HG03039 (cell line): ENCODE measurements around the gene VPS8.

Experiments used
- ATAC-seq: cut with Tn5 transposase; IDR thresholded peaks from one replicate; pipeline ENCODE4 v1.9.1; 2021; ENCODE audit warnings: mild to moderate bottlenecking, moderate library complexity; ENCODE audit not compliant: unreplicated experiment

VPS8 gene

GRCh38 chr3:184808021-184808420 lies 3.9 kb upstream of the VPS8 start:
- ATAC-seq = no peak

- no peak for ATAC-seq
These were observed 1.8 kb upstream of the VPS8 start for GRCh38 chr3:184810146-184810545.

GRCh38 chr3:184811034-184811433 lies 932 bp upstream of the VPS8 start:
- no peak for ATAC-seq

DNA sequence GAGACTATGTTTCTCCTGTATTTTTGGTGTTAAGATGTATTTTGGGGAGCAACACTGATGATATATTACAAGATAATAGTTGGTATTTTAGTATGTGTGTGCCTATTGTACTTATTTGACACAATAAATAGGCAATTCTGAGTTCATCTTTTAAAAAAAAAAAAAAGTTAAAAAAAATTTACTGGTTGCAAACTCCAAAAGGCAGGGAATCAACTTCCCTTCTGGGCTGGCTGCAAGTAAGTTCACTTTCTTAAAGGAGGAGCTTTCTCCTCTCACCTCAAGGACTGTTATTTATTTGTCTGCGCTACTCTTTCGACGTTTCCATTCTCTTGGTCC lies 335 bp upstream of the VPS8 start:
- no peak for ATAC-seq

- peak; percentile 9 for ATAC-seq
These were observed 686 bp downstream of the VPS8 start for GRCh38 chr3:184812662-184813042.

DNA sequence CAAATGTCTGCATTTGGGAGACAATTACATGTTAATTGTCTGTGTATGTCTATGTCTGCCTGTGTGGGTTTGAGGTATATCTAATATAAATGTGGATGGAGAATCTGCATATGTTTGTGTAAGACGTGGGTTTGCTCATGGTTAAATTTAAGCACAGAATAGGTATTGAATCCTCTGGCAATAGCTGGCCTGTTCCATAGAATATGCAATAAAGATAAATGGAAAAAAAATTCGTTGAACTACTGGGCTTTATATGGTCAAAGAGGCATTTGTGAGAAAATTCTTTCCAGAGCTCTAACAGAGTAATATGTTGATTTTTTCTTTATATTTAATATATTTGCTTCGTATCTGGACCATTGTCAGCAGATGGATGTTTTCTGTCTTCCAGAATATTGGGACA lies 1.4 kb downstream of the VPS8 start:
- no peak for ATAC-seq

- ATAC-seq = no peak
These were observed 2.2 kb downstream of the VPS8 start for GRCh38 chr3:184814214-184814613.

DNA sequence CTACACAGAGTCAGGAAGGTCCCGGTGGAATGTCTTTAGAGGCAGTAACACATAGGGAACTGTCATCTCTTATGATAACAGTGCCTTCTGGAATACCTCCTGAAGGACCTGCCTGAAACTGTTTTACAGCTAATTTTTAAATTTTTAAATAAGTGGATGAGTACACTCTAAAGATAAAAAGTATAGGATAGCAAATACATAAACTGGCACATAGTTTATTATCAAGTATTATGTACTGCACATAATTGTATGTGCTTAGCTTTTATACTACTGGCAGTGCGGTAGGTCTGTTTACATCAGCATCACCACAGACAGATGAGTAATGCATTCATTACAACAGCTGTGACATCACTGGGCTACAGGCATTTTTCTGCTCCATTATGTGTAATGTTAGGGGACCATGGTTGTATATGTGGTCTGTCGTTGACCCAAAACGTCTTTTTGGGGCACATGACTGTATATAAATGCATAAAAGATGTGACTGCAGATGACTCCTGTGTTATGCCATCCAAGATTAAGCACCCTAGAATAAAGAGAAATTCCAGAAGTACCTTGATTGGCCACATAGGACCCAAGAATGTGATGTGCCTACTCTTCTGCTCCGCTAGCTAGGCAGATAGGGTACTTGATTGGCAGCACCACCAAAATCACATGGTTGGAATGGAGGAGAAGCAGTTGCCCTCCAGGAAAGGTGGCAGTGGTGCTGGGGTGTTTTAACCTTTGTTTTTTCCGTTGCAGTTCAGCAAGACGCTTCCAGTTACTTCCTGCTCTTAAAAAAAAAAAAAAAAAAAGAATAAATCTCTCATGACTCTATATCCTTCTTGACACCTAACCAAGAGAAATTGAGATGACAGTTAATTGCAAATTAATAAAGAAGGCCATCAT lies 3.3 kb downstream of the VPS8 start:
- ATAC-seq = no peak

GRCh38 chr3:184816614-184817013 lies 4.6 kb downstream of the VPS8 start:
- no peak for ATAC-seq

GRCh38 chr3:184820525-184820924 lies 8.6 kb downstream of the VPS8 start:
- ATAC-seq = no peak

DNA sequence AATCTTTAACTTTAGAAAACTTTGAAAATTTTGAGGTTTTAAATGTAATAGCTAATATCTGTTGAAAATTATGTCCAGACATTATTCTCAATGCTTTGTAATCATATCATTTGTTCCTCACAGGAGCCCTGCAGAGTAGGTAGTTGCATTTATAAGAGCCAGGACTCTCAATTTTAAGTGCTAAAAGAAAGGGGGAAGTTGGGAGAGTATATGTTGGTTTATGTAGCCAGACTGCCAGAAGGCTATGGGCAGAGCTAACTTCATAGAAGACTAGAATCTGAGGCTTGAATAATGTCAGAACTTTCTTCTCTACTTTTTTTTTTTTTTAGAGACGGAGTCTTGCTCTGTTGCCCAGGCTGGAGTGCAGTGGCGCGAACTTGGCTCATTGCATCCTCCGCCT lies 9.1 kb downstream of the VPS8 start:
- ATAC-seq = no peak

GRCh38 chr3:184822081-184822480 lies 10.1 kb downstream of the VPS8 start:
- ATAC-seq = no peak

DNA sequence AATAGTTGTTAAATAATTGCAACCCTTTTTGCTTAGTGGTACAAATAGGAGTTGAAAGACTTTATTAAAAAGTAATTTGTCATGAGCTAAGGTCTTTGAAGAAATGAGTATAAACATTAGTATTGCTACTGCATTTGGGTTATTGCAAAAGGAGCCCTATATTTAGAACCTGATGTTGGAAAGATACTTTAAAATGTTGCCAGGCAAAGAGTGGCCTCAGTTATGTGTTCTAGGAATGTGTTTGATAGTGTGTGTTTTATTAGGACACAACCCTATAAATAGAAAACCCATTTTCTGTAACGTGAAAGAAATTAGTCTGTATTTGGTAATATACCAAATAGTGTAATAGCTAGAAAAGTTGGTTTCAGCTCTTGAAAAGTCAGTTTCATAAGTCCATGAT lies 10.7 kb downstream of the VPS8 start:
- no peak for ATAC-seq

- no peak for ATAC-seq
These were observed 12.0 kb downstream of the VPS8 start for GRCh38 chr3:184823990-184824389.

GRCh38 chr3:184825121-184825820 lies 13.3 kb downstream of the VPS8 start:
- no peak for ATAC-seq

- ATAC-seq = no peak
These were observed 15.6 kb downstream of the VPS8 start for GRCh38 chr3:184827572-184827971.

DNA sequence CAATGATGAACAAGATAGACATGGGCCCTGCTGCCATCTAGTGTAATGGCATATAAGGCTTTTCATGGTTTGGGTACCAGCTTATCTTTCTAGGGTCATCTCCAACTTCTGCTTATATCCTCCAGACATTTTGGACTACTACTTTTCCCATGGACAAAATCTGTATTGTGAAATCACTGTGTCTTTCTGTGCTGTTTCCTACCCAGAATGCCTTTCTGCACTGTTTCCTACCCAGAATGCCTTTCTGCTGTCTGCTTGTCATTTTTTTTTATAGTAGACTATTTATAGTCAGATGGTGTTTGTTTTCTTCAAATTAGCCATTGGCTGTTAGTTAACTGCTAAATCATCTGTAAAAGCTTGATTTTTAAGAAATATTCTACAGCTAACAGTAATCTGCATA lies 20.1 kb downstream of the VPS8 start:
- no peak for ATAC-seq

DNA sequence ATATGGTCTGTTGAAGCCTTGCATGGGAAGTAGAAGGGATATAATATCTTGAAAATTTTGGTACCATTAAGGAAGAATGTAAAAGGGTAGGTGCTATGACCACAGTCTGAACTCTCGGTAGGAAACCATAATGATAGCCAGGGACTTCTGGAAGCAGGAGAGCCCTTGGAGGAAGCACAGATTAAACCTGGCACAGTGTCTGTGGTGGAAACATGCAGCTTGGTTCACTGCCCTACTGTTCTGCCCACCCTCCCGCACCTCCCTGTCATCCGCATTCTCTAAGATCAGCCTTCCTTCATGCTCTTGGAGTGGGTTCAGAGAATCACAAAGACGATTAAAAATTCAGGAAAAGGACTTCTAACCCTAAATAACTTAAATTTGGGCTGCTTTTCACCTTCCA lies 20.9 kb downstream of the VPS8 start:
- no peak for ATAC-seq

- no peak for ATAC-seq
These were observed 24.3 kb downstream of the VPS8 start for GRCh38 chr3:184836090-184836822.

GRCh38 chr3:184842433-184842832 lies 30.5 kb downstream of the VPS8 start:
- no peak for ATAC-seq

DNA sequence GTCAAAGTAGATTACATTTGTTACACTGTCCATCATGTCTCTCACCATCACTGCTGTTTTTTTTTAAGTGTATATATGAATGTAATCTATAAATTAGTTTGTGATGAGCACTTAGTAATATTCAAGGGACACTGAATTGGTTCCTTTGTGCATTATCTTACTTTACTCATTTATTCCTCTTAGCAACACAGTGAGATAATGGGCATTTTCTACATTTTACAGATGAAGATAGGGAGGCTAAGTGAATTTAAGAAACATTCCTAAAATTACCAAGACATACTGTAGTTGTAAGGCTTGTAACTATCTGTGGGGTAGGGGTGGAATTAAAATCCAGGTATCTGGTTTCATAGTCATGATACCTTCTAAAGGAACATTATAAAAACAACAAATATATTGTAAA lies 33.9 kb downstream of the VPS8 start:
- no peak for ATAC-seq

DNA sequence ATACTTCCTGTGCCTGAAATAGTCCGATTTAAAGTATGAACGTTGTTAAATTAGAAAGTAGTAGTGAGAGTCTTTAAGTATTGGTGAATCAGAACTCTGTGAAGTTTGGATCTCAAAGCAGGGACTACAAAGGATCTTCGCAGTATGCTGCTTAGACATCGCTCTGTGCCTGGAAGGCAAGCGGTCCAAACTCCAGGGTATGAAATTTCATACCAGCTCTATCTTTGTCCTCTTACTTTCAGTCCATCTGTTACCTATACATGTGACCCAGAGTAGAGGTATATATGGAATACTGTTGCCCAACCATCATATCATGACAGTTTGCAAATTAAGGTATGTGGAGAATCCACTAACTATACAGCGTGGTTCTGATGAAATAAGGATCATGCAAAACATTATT lies 34.5 kb downstream of the VPS8 start:
- no peak for ATAC-seq
